ENCODE results near the gene AQP2. TPM values are rescaled to one million over a fixed set of nuclear protein-coding genes. Genes with fewer than 3 reads are reported as not detected.

AQP2 gene
- total RNA-seq, 1 experiment from 2014 or later = not detected

DNA sequence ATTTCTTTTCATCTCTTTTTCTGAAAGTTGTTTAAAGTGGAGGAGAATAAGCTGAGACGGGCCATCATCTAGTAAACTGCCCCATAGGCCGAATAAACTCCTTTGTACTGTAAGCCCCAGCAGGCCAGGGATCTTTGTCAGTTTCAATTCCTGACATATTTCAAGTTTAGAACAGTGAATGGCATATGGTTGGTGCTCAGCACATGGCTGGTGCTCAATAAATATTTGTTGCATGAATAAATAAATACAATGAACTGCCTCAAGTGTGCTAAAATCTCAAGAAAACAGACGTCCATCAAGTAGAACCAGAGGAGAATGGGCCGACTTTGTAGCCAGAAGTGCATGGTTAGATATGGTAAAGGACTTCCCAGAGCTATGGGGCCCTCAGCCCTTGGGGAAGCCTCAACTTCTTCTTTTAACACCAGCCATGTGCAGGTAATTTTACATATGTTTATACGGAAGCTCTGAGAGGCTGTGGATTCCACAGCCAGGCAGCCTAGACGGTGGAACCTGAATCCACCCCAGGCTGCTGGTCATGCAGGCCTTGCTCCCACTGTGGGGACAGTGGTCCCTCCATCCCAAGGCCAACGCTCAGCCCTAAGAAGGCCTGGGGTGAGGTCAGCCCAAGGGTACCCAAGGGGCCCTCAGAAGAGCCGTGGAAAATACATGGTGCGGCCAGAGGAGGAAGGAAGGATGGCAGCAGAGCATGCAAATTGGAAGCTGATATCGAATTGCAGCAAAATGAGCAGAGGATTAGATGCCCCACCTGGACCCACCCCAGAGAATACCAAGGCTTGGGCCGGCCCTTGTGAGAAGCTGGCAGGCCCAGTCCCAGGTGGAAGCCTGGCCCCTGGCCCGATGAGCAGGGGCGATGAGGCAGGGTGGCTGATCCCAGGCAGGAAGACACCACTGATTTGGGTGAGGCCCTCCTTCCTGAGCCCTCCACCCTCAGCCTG lies 8.7 kb upstream of the AQP2 start:
- TF ChIP-seq EZH2phosphoT487 (IDR thresholded peaks at IDR 0.05; ENCODE audit: borderline replicate concordance) (no peak), ELF1 (IDR thresholded peaks at IDR 0.05; ENCODE audit: borderline replicate concordance, low read depth) (no peak), YY1 (IDR thresholded peaks at IDR 0.05; ENCODE audit: extremely low read depth, insufficient replicate concordance, low read depth, low read length) (no peak), ZFX (IDR thresholded peaks at IDR 0.05) (no peak), CBX3 (IDR thresholded peaks at IDR 0.05; ENCODE audit: low read depth) (no peak), EGR1 (IDR thresholded peaks at IDR 0.05; ENCODE audit: low read depth) (no peak), SP1 (IDR thresholded peaks at IDR 0.05; ENCODE audit: low read depth) (no peak), SRF (IDR thresholded peaks at IDR 0.05; ENCODE audit: low read depth) (no peak), FOSL1 (IDR thresholded peaks at IDR 0.05; ENCODE audit: low read depth) (no peak), EZH2 (IDR thresholded peaks at IDR 0.05) (no peak), RAD21 (IDR thresholded peaks at IDR 0.05; ENCODE audit: low read depth) (no peak), SIN3A (IDR thresholded peaks at IDR 0.05; ENCODE audit: low read depth) (no peak)
- TF ChIP-seq, protein P1, sequence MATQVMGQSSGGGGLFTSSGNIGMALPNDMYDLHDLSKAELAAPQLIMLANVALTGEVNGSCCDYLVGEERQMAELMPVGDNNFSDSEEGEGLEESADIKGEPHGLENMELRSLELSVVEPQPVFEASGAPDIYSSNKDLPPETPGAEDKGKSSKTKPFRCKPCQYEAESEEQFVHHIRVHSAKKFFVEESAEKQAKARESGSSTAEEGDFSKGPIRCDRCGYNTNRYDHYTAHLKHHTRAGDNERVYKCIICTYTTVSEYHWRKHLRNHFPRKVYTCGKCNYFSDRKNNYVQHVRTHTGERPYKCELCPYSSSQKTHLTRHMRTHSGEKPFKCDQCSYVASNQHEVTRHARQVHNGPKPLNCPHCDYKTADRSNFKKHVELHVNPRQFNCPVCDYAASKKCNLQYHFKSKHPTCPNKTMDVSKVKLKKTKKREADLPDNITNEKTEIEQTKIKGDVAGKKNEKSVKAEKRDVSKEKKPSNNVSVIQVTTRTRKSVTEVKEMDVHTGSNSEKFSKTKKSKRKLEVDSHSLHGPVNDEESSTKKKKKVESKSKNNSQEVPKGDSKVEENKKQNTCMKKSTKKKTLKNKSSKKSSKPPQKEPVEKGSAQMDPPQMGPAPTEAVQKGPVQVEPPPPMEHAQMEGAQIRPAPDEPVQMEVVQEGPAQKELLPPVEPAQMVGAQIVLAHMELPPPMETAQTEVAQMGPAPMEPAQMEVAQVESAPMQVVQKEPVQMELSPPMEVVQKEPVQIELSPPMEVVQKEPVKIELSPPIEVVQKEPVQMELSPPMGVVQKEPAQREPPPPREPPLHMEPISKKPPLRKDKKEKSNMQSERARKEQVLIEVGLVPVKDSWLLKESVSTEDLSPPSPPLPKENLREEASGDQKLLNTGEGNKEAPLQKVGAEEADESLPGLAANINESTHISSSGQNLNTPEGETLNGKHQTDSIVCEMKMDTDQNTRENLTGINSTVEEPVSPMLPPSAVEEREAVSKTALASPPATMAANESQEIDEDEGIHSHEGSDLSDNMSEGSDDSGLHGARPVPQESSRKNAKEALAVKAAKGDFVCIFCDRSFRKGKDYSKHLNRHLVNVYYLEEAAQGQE (IDR thresholded peaks at IDR 0.05; ENCODE audit: low read depth) = no peak
- TF ChIP-seq, protein P2, sequence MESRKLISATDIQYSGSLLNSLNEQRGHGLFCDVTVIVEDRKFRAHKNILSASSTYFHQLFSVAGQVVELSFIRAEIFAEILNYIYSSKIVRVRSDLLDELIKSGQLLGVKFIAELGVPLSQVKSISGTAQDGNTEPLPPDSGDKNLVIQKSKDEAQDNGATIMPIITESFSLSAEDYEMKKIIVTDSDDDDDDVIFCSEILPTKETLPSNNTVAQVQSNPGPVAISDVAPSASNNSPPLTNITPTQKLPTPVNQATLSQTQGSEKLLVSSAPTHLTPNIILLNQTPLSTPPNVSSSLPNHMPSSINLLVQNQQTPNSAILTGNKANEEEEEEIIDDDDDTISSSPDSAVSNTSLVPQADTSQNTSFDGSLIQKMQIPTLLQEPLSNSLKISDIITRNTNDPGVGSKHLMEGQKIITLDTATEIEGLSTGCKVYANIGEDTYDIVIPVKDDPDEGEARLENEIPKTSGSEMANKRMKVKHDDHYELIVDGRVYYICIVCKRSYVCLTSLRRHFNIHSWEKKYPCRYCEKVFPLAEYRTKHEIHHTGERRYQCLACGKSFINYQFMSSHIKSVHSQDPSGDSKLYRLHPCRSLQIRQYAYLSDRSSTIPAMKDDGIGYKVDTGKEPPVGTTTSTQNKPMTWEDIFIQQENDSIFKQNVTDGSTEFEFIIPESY (IDR thresholded peaks at IDR 0.05; ENCODE audit: extremely low read depth, insufficient replicate concordance, low read length) = no peak
- TF ChIP-seq, protein P3, sequence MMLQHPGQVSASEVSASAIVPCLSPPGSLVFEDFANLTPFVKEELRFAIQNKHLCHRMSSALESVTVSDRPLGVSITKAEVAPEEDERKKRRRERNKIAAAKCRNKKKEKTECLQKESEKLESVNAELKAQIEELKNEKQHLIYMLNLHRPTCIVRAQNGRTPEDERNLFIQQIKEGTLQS (IDR thresholded peaks at IDR 0.05) = no peak
- TF ChIP-seq, protein P4, sequence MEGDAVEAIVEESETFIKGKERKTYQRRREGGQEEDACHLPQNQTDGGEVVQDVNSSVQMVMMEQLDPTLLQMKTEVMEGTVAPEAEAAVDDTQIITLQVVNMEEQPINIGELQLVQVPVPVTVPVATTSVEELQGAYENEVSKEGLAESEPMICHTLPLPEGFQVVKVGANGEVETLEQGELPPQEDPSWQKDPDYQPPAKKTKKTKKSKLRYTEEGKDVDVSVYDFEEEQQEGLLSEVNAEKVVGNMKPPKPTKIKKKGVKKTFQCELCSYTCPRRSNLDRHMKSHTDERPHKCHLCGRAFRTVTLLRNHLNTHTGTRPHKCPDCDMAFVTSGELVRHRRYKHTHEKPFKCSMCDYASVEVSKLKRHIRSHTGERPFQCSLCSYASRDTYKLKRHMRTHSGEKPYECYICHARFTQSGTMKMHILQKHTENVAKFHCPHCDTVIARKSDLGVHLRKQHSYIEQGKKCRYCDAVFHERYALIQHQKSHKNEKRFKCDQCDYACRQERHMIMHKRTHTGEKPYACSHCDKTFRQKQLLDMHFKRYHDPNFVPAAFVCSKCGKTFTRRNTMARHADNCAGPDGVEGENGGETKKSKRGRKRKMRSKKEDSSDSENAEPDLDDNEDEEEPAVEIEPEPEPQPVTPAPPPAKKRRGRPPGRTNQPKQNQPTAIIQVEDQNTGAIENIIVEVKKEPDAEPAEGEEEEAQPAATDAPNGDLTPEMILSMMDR (IDR thresholded peaks at IDR 0.05 in 2 of 3, conservative IDR thresholded peaks at IDR 0.05 in 1 of 3; ENCODE audit: borderline replicate concordance in 1 of 3, insufficient read depth in 1 of 3, low read depth in 2 of 3, low read length in 2 of 3) = no peak
- ChIA-PET CTCF (no interaction called here), RAD21 (ENCODE audit: low non-redundant PET in 1 of 2, low total read pairs in 2 of 2, uncharacterized antibody in 2 of 2, unreplicated experiment in 2 of 2) (no interaction called here), POLR2A (no interaction called here)
- no peak overlapping the region for H3K9ac ChIP-seq (ENCODE audit: low read length)
- intact Hi-C loops (cut with micrococcal nuclease) = no loop called here
- H3K4me3 ChIP-seq (replicated peaks in 1 of 2; ENCODE audit: low read depth in 1 of 2, low read length in 2 of 2) = no peak overlapping the region
- H2AFZ ChIP-seq (ENCODE audit: low read depth, low read length, poor library complexity, severe bottlenecking) = no peak overlapping the region
- H3K79me2 ChIP-seq (ENCODE audit: insufficient read depth, low read length) = no peaks in the 10 kb centered on the region
- no peaks in the 10 kb centered on the region for H3K9me2 ChIP-seq (ENCODE audit: insufficient read depth)
- H3K9me3 ChIP-seq (ENCODE audit: control insufficient read depth in 1 of 2, insufficient read depth in 1 of 2, low read depth in 1 of 2, low read length in 2 of 2) = no peaks in the 10 kb centered on the region
- H3K4me2 ChIP-seq (ENCODE audit: low read length) = no peak overlapping the region
- no peak for DNase-seq (ENCODE audit: low read depth, low spot score)
- BruUV-seq (replicated peaks) = no TSS peak
- H3K4me1 ChIP-seq (ENCODE audit: control insufficient read depth in 1 of 2, insufficient read depth in 2 of 2, low read length in 2 of 2) = peaks cover 3 to 13% of the 10 kb centered on the region in 2 experiments; a peak in 3 of 4 replicates
- no peaks in the 10 kb centered on the region for H3K36me3 ChIP-seq (ENCODE audit: control insufficient read depth in 1 of 2, insufficient read depth in 2 of 2, low read length in 2 of 2)
- H4K20me1 ChIP-seq (ENCODE audit: insufficient read depth) = no peaks in the 10 kb centered on the region
- ATAC-seq = no peak
- no peak overlapping the region for H3K27ac ChIP-seq (ENCODE audit: low read depth, low read length)
- H3K27me3 ChIP-seq (ENCODE audit: insufficient read depth, low read length) = no peaks in the 10 kb centered on the region

Measured in HCT116 (cell line).